Prostate gland (tissue), 2 donors: ENCODE measurements around the gene GPR107. TPM values are rescaled to one million over a fixed set of nuclear protein-coding genes. Genes with fewer than 3 reads are reported as not detected.

Source experiments
- DNase-seq: peaks from one replicate; pipeline ENCODE4 v3.0.0-alpha.2; 2019; ENCODE audit warnings: low spot score
- H3K27ac ChIP-seq, 2 donors: fragments of 200-600 bp; sonication (generic); 2 replicates each; pipeline ENCODE4 v1.5.1; 2017 to 2019
- H3K27me3 ChIP-seq: fragments of 200-600 bp; sonication (generic); replicated peaks from 2 replicates; pipeline ENCODE4 v1.5.1; 2019; ENCODE audit not compliant: insufficient read depth
- H3K36me3 ChIP-seq, 2 donors: fragments of 200-600 bp; sonication (generic); 1 replicate in 1 of 2; 2 replicates in 1 of 2; pipeline versions ENCODE4 v1.5.1 to v1.8.1; 2017 to 2019
- H3K4me1 ChIP-seq: fragments of 200-600 bp; sonication (generic); replicated peaks from 2 replicates; pipeline ENCODE4 v1.5.1; 2019
- H3K4me3 ChIP-seq, 2 donors: fragments of 200-600 bp; sonication (generic); 2 replicates each; pipeline ENCODE4 v1.5.1; 2017 to 2019
- H3K9me3 ChIP-seq: fragments of 200-600 bp; sonication (generic); 2 replicates; pipeline ENCODE4 v1.5.1; 2017
- CTCF ChIP-seq, 4 experiments: fragments of 200-600 bp in 2 of 4; fragments of 450-650 bp in 2 of 4; sonication (generic) in 2 of 4; IDR thresholded peaks; 1 replicate in 3 of 4; 2 replicates in 1 of 4; pipeline ENCODE4 v1.5.1; 2016 to 2019; ENCODE audit warnings: antibody characterized with exemption in 4 of 4, mild to moderate bottlenecking in 2 of 4, moderate library complexity in 2 of 4
- POLR2A ChIP-seq: fragments of 450-650 bp; IDR thresholded peaks from one replicate; pipeline ENCODE4 v1.6.1; 2016; ENCODE audit warnings: antibody characterized with exemption, mild to moderate bottlenecking
- POLR2AphosphoS5 ChIP-seq: sonication (generic); formaldehyde crosslinking; IDR thresholded peaks from one replicate; pipeline ENCODE4 v1.6.1; 2017; ENCODE audit warnings: antibody characterized with exemption
- WGBS: methylation state at CpG from one replicate; pipeline ENCODE4 v1.1.5; 2018; 5-methylcytosine and 5-hydroxymethylcytosine counted together
- intact Hi-C: fragments of 100-400 bp; cut with DNase I; formaldehyde crosslinking; loops from one replicate; pipeline ENCODE4 v1.14.2; 2022
- small RNA-seq, 2 donors: library from RNA; depleted of rRNA; stranded (forward); fragments of <200 nt; gene quantifications; one replicate each; pipeline ENCODE3, GENCODE V24; 2016
- total RNA-seq, 2 donors: library from RNA; depleted of rRNA; stranded (reverse); fragments of >200 nt; gene quantifications; one replicate each; pipeline ENCODE4 v1.1.0, GENCODE V29; 2016

GPR107 gene
- total RNA-seq, 2 donors from 2014 or later: 36.3 to 51.5 TPM

GRCh38 chr9:130188860-130189481 is 135.3 kb downstream of the GPR107 start:
- Histone ChIP-seq H3K4me1 (peaks cover 6% of the 10 kb centered on the region), H3K27ac (peak overlapping the region in 1 of 2 donors; percentile 13)
- TF ChIP-seq POLR2AphosphoS5: no peak
- TF ChIP-seq POLR2A: no peak
- no peak for TF ChIP-seq CTCF (IDR thresholded peaks at IDR 0.05)

More at GRCh38 chr9:130188860-130189481, 135.3 kb downstream of the GPR107 start:
- WGBS: 80% methylated on average over 7 of the region's 7 CpGs
- no peak for DNase-seq
- no peaks in the 10 kb centered on the region for H3K9me3 ChIP-seq
- H3K36me3 ChIP-seq: no peaks in the 10 kb centered on the region
- no peaks in the 10 kb centered on the region for H3K27me3 ChIP-seq
- H3K4me3 ChIP-seq: no peak overlapping the region
- intact Hi-C loops: no loop called here

Small RNAs within 50 kb of the gene (small RNA-seq; reads per million reads assigned to genes)
- gene RF00019: 0 reads per million in 2 donors

Other genes starting within 250 kb of the GPR107 start
- 10 to 100 TPM; 37.1 to 41.2 TPM for gene TOR1A, start 229.8 kb upstream of the GPR107 start, total RNA-seq
- gene C9orf78, start 218.6 kb upstream of the GPR107 start, total RNA-seq: 10 to 100 TPM; 63.7 to 76.8 TPM
- 10 to 100 TPM; 34.8 to 53.5 TPM for gene USP20, start 218.4 kb upstream of the GPR107 start, total RNA-seq
- gene FNBP1, start 10.7 kb upstream of the GPR107 start, total RNA-seq: 10 to 100 TPM; 34.6 to 93.7 TPM
- gene NCS1, start 118.5 kb downstream of the GPR107 start, total RNA-seq: 10 to 100 TPM; 19.1 to 28.5 TPM
- gene HMCN2, start 211.9 kb downstream of the GPR107 start, total RNA-seq: 1 to 10 TPM; 2.9 to 5.5 TPM